PC-3 (cell line): Measurements from ENCODE around the gene COL7A1. TPM values are rescaled to one million over a fixed set of nuclear protein-coding genes. Genes with fewer than 3 reads are reported as not detected.

ENCODE experiments used
- ATAC-seq: fragments of 200-7000 bp; cut with Tn5 transposase; 2 replicates; pipeline ENCODE4 v1.9.1; 2020; ENCODE audit warnings: mild to moderate bottlenecking, moderate library complexity
- BruUV-seq: library from RNA; stranded (reverse); fragments of 400-500 nt; replicated peaks from 2 replicates; lab custom pipeline; 2021; lab: Mats Ljungman, UMichigan
- CTCF ChIA-PET: fragments of 300-600 bp; sonication (Branson Sonifier 250); formaldehyde crosslinking; loops from one replicate; lab custom pipeline; 2022; ENCODE audit warnings: antibody characterized with exemption; lab: Charles Lee
- POLR2A ChIA-PET: fragments of 300-600 bp; sonication (Branson Sonifier 250); formaldehyde crosslinking; loops from one replicate; lab custom pipeline; 2022; ENCODE audit warnings: antibody characterized with exemption; ENCODE audit not compliant: unreplicated experiment; lab: Charles Lee
- DNase-seq: peaks from one replicate; pipeline ENCODE4 v3.0.0-alpha.2; 2015
- H2AFZ ChIP-seq: fragments of 300-600 bp; sonication (generic); 2 replicates; pipeline ENCODE4 v1.6.0; 2016; ENCODE audit warnings: antibody characterized with exemption, low read length
- H3F3A ChIP-seq: fragments of 300-600 bp; sonication (generic); one replicate; pipeline ENCODE4 v1.6.0; 2017; ENCODE audit warnings: antibody characterized with exemption, low read length, control low read depth, mild to moderate bottlenecking; ENCODE audit not compliant: unreplicated experiment
- H3K27ac ChIP-seq: fragments of 300-600 bp; sonication (generic); 2 replicates; pipeline ENCODE4 v1.5.1; 2016; ENCODE audit warnings: mild to moderate bottlenecking, low read length
- H3K27me3 ChIP-seq: fragments of 300-600 bp; sonication (generic); 2 replicates; pipeline ENCODE4 v1.6.1; 2016; ENCODE audit warnings: low read length, mixed read lengths
- H3K36me3 ChIP-seq: fragments of 300-600 bp; sonication (generic); 2 replicates; pipeline ENCODE4 v1.6.1; 2016; ENCODE audit warnings: low read depth, mixed run types, low read length, mixed read lengths
- H3K4me1 ChIP-seq: fragments of 300-600 bp; sonication (generic); 2 replicates; pipeline ENCODE4 v1.5.1; 2016; ENCODE audit warnings: low read length; ENCODE audit not compliant: insufficient read depth
- H3K4me2 ChIP-seq: fragments of 300-600 bp; sonication (generic); 2 replicates; pipeline ENCODE4 v1.6.0; 2016; ENCODE audit warnings: low read length
- H3K4me3 ChIP-seq: fragments of 300-600 bp; sonication (generic); 2 replicates; pipeline ENCODE4 v1.5.1; 2016; ENCODE audit warnings: mild to moderate bottlenecking, low read length, mixed read lengths
- H3K79me2 ChIP-seq: fragments of 300-600 bp; sonication (generic); 2 replicates; pipeline ENCODE4 v1.6.1; 2017; ENCODE audit warnings: low read length, mixed read lengths
- H3K9ac ChIP-seq: fragments of 300-600 bp; sonication (generic); 2 replicates; pipeline ENCODE4 v1.6.0; 2016; ENCODE audit warnings: mild to moderate bottlenecking, low read length
- H3K9me2 ChIP-seq: fragments of 300-600 bp; sonication (generic); replicated peaks from 2 replicates; pipeline ENCODE4 v1.6.1; 2016; ENCODE audit warnings: mixed run types, low read length, mixed read lengths
- H3K9me3 ChIP-seq: fragments of 300-600 bp; sonication (generic); 2 replicates; pipeline ENCODE4 v1.6.1; 2016; ENCODE audit warnings: low read length, mixed read lengths
- H4K20me1 ChIP-seq: fragments of 300-600 bp; sonication (generic); 2 replicates; pipeline ENCODE4 v1.6.1; 2016; ENCODE audit warnings: low read length, mixed read lengths
- CTCF ChIP-seq: fragments of 300-600 bp; sonication (generic); conservative IDR thresholded peaks from 2 replicates; pipeline ENCODE4 v1.5.1; 2017; ENCODE audit warnings: antibody characterized with exemption, low read depth, mild to moderate bottlenecking, low read length
- EZH2 ChIP-seq: fragments of 300-600 bp; sonication (generic); IDR thresholded peaks from one replicate; pipeline ENCODE4 v1.6.1; 2017; ENCODE audit warnings: antibody characterized with exemption, mild to moderate bottlenecking, low read length; ENCODE audit not compliant: unreplicated experiment
- EZH2phosphoT487 ChIP-seq: fragments of 300-600 bp; sonication (generic); IDR thresholded peaks from 2 replicates; pipeline ENCODE4 v1.6.1; 2018; ENCODE audit warnings: mild to moderate bottlenecking, antibody characterized with exemption, low read length, borderline replicate concordance
- intact Hi-C: fragments of 100-400 bp; cut with micrococcal nuclease; formaldehyde crosslinking; loops from 2 replicates; pipeline ENCODE4 v1.9.0; 2023
- total RNA-seq: library from RNA; depleted of rRNA; stranded (reverse); fragments of >200 nt; gene quantifications from 2 replicates; pipeline ENCODE4 v1.2.3, GENCODE V29; 2014

The COL7A1 gene
- total RNA-seq, 1 experiment from 2014 or later, result 7.9 TPM

GRCh38 chr3:48592519-48593087, 2.5 kb downstream of the COL7A1 start:
- ChIA-PET POLR2A (no interaction called here), CTCF (no interaction called here)
- peaks cover 5% of the 10 kb centered on the region for H3K36me3 ChIP-seq
- no peaks in the 10 kb centered on the region for H3K9me2 ChIP-seq
- H3K27me3 ChIP-seq, result no peaks in the 10 kb centered on the region
- no peak for ATAC-seq
- H2AFZ ChIP-seq, result no peak overlapping the region
- H3K4me2 ChIP-seq, result no peak overlapping the region
- H3K9me3 ChIP-seq, result no peaks in the 10 kb centered on the region
- intact Hi-C loops, result no loop called here
- no peak for DNase-seq
- peaks cover 29% of the 10 kb centered on the region for H3K4me1 ChIP-seq
- no peaks in the 10 kb centered on the region for H3F3A ChIP-seq
- no peak overlapping the region for H3K9ac ChIP-seq
- no peak for TF ChIP-seq EZH2
- TF ChIP-seq EZH2phosphoT487, result no peak
- no peak for TF ChIP-seq CTCF
- no TSS peak for BruUV-seq
- H3K27ac ChIP-seq, result no peak overlapping the region
- H3K4me3 ChIP-seq, result no peak overlapping the region
- no peaks in the 10 kb centered on the region for H4K20me1 ChIP-seq
- H3K79me2 ChIP-seq, result no peaks in the 10 kb centered on the region

GRCh38 chr3:48591886-48592518, 3.1 kb downstream of the COL7A1 start:
- BruUV-seq, result no TSS peak
- TF ChIP-seq EZH2phosphoT487 (no peak), EZH2 (no peak), CTCF (no peak)
- Histone ChIP-seq H3K36me3 (no peaks in the 10 kb centered on the region), H3K9me2 (no peaks in the 10 kb centered on the region), H3K27me3 (no peaks in the 10 kb centered on the region), H3K27ac (no peak overlapping the region), H3K9ac (no peak overlapping the region), H3K4me2 (no peak overlapping the region), H2AFZ (no peak overlapping the region), H3F3A (no peaks in the 10 kb centered on the region), H3K9me3 (no peaks in the 10 kb centered on the region), H3K79me2 (no peaks in the 10 kb centered on the region), H3K4me1 (peaks cover 23% of the 10 kb centered on the region), H4K20me1 (no peaks in the 10 kb centered on the region), H3K4me3 (no peak overlapping the region)
- DNase-seq (no peak), ATAC-seq (no peak)
- ChIA-PET CTCF (no interaction called here), POLR2A (no interaction called here)
- intact Hi-C loops, result no loop called here

GRCh38 chr3:48591436-48591835, 3.7 kb downstream of the COL7A1 start:
- H3K9me2 ChIP-seq, result no peaks in the 10 kb centered on the region
- H3K4me1 ChIP-seq, result peaks cover 18% of the 10 kb centered on the region
- H3K36me3 ChIP-seq, result no peaks in the 10 kb centered on the region
- no peaks in the 10 kb centered on the region for H3K79me2 ChIP-seq
- CTCF ChIA-PET, result interaction anchor here (0.5 kb wide), 1 partner anchor 11 kb away, joined by 8 read pairs; no protein-coding TSS in a partner anchor
- no peaks in the 10 kb centered on the region for H3K27me3 ChIP-seq
- POLR2A ChIA-PET, result no interaction called here
- no peak overlapping the region for H3K27ac ChIP-seq
- ATAC-seq (no peak), DNase-seq (no peak)
- TF ChIP-seq EZH2phosphoT487, result no peak
- TF ChIP-seq CTCF, result no peak
- TF ChIP-seq EZH2, result no peak
- H3K4me3 ChIP-seq, result no peak overlapping the region
- H3K9me3 ChIP-seq, result no peaks in the 10 kb centered on the region
- no TSS peak for BruUV-seq
- intact Hi-C loops, result no loop called here
- no peak overlapping the region for H3K4me2 ChIP-seq
- H3F3A ChIP-seq, result no peaks in the 10 kb centered on the region
- H3K9ac ChIP-seq, result no peak overlapping the region
- H2AFZ ChIP-seq, result no peak overlapping the region
- H4K20me1 ChIP-seq, result no peaks in the 10 kb centered on the region
